NCI-H1105 treated with DMSO at 0.1 percent for 48 hours (cell line): ENCODE results near the gene DLGAP5.

Experiments used
- DNase-seq: peaks from one replicate; lab custom pipeline; 2025; lab: John Stamatoyannopoulos, UW

The DLGAP5 gene

GRCh38 chr14:55191203-55192053 lies at the start of gene DLGAP5:
Gene DLGAP5, minus strand, starts transcription at chr14:55191585. Its CDS starts 2,406 bp downstream, at chr14:55189179.
- peak; percentile 99 for DNase-seq

- no peak for DNase-seq
Measured at GRCh38 chr14:55240526-55241178, 49.3 kb upstream of the DLGAP5 start.

- DNase-seq, result no peak
Measured at GRCh38 chr14:55239320-55239719, 47.9 kb upstream of the DLGAP5 start.

GRCh38 chr14:55238019-55238680 lies 46.8 kb upstream of the DLGAP5 start:
- no peak for DNase-seq

- DNase-seq, result no peak
Measured at GRCh38 chr14:55233591-55233990, 42.2 kb upstream of the DLGAP5 start.

GRCh38 chr14:55228261-55228660 lies 36.9 kb upstream of the DLGAP5 start:
- DNase-seq, result no peak

GRCh38 chr14:55223364-55223763 lies 32.0 kb upstream of the DLGAP5 start:
- no peak for DNase-seq

GRCh38 chr14:55221968-55222367 lies 30.6 kb upstream of the DLGAP5 start:
- no peak for DNase-seq

GRCh38 chr14:55221186-55221585 lies 29.8 kb upstream of the DLGAP5 start:
- no peak for DNase-seq

GRCh38 chr14:55220230-55220629 lies 28.8 kb upstream of the DLGAP5 start:
- DNase-seq, result no peak

GRCh38 chr14:55212634-55213033 lies 21.2 kb upstream of the DLGAP5 start:
- no peak for DNase-seq

GRCh38 chr14:55207832-55208231 lies 16.4 kb upstream of the DLGAP5 start:
- DNase-seq, result no peak

- DNase-seq, result no peak
Measured at GRCh38 chr14:55206175-55206693, 14.8 kb upstream of the DLGAP5 start.

GRCh38 chr14:55201219-55202101 lies 10.1 kb upstream of the DLGAP5 start:
- no peak for DNase-seq

GRCh38 chr14:55200651-55201050 lies 9.3 kb upstream of the DLGAP5 start:
- DNase-seq, result no peak

- DNase-seq, result no peak
Measured at GRCh38 chr14:55198749-55199148, 7.4 kb upstream of the DLGAP5 start.

GRCh38 chr14:55194656-55195355 lies 3.4 kb upstream of the DLGAP5 start:
- DNase-seq, result no peak

- DNase-seq, result no peak
Measured at GRCh38 chr14:55192054-55192621, 753 bp upstream of the DLGAP5 start.

- DNase-seq, result no peak
Measured at GRCh38 chr14:55190906-55191202, 531 bp downstream of the DLGAP5 start.

- DNase-seq, result no peak
Measured at GRCh38 chr14:55188686-55189295, 2.6 kb downstream of the DLGAP5 start.
